ENCODE data around the gene MARCO. TPM values are rescaled to one million over a fixed set of nuclear protein-coding genes. Genes with fewer than 3 reads are reported as not detected.

MARCO gene
- total RNA-seq, 1 donor from 2014 or later, result 7.0 TPM

GRCh38 chr2:118911936-118912335 is 30.1 kb upstream of the MARCO start:
- H3K4me3 ChIP-seq, result no peak overlapping the region
- no peaks in the 10 kb centered on the region for H3K4me1 ChIP-seq
- peaks cover 21% of the 10 kb centered on the region for H3K27me3 ChIP-seq (ENCODE audit: low read depth)
- DNase-seq, result no peak
- intact Hi-C loops (cut with micrococcal nuclease), result no loop called here
- H3K27ac ChIP-seq (replicated peaks), result no peak overlapping the region
- TF ChIP-seq CTCF (IDR thresholded peaks at IDR 0.05; ENCODE audit: borderline replicate concordance), result no peak
- no peaks in the 10 kb centered on the region for H3K36me3 ChIP-seq
- H3K9me3 ChIP-seq (replicated peaks), result no peaks in the 10 kb centered on the region

GRCh38 chr2:118913131-118913802 is 28.7 kb upstream of the MARCO start:
- Histone ChIP-seq H3K36me3 (no peaks in the 10 kb centered on the region), H3K27me3 (ENCODE audit: low read depth) (peaks cover 22% of the 10 kb centered on the region), H3K4me3 (no peak overlapping the region), H3K27ac (replicated peaks) (no peak overlapping the region), H3K9me3 (replicated peaks) (peaks cover 2% of the 10 kb centered on the region), H3K4me1 (no peaks in the 10 kb centered on the region)
- DNase-seq, result no peak
- intact Hi-C loops (cut with micrococcal nuclease), result no loop called here
- no peak for TF ChIP-seq CTCF (IDR thresholded peaks at IDR 0.05; ENCODE audit: borderline replicate concordance)

GRCh38 chr2:118913803-118914645 is 28.0 kb upstream of the MARCO start:
- Histone ChIP-seq H3K27me3 (ENCODE audit: low read depth) (peaks cover 22% of the 10 kb centered on the region), H3K9me3 (replicated peaks) (peaks cover 10% of the 10 kb centered on the region), H3K4me3 (no peak overlapping the region), H3K36me3 (no peaks in the 10 kb centered on the region), H3K27ac (replicated peaks) (no peak overlapping the region), H3K4me1 (no peaks in the 10 kb centered on the region)
- TF ChIP-seq CTCF (IDR thresholded peaks at IDR 0.05; ENCODE audit: borderline replicate concordance), result no peak
- no peak for DNase-seq
- intact Hi-C loops (cut with micrococcal nuclease), result no loop called here

GRCh38 chr2:118914721-118915453 is 27.1 kb upstream of the MARCO start:
- intact Hi-C loops (cut with micrococcal nuclease), result no loop called here
- Histone ChIP-seq H3K27me3 (ENCODE audit: low read depth) (peaks cover 22% of the 10 kb centered on the region), H3K4me3 (no peak overlapping the region), H3K4me1 (no peaks in the 10 kb centered on the region), H3K9me3 (replicated peaks) (peaks cover 17% of the 10 kb centered on the region), H3K36me3 (no peaks in the 10 kb centered on the region), H3K27ac (replicated peaks) (no peak overlapping the region)
- DNase-seq, result no peak
- TF ChIP-seq CTCF (IDR thresholded peaks at IDR 0.05; ENCODE audit: borderline replicate concordance), result no peak

- TF ChIP-seq CTCF (IDR thresholded peaks at IDR 0.05; ENCODE audit: borderline replicate concordance), result no peak
- Histone ChIP-seq H3K36me3 (no peaks in the 10 kb centered on the region), H3K9me3 (replicated peaks) (peaks cover 22% of the 10 kb centered on the region), H3K4me3 (no peak overlapping the region), H3K4me1 (no peaks in the 10 kb centered on the region), H3K27me3 (ENCODE audit: low read depth) (peaks cover 41% of the 10 kb centered on the region), H3K27ac (replicated peaks) (no peak overlapping the region)
- intact Hi-C loops (cut with micrococcal nuclease), result no loop called here
- no peak for DNase-seq
Observed at GRCh38 chr2:118918017-118918416, 24.0 kb upstream of the MARCO start.

Measured in left ventricle myocardium inferior (tissue), 1 donor.